CD4-positive, alpha-beta T cell (primary cell): ENCODE measurements around the gene CAPN15. TPM values are rescaled to one million over a fixed set of nuclear protein-coding genes. Genes with fewer than 3 reads are reported as not detected.
"Not testable (repeated sequence)": the region's sequence is repeated elsewhere in the genome, so short reads cannot be mapped to it uniquely, and the experiment has no call there.

Experiments
- ATAC-seq: fragments of 200-7000 bp; cut with Tn5 transposase; one replicate; pipeline ENCODE4 v1.10.0; 2022; ENCODE audit warnings: mild to moderate bottlenecking; ENCODE audit not compliant: poor library complexity
- CTCF ChIA-PET: fragments of 350-600 bp; sonication (Branson Sonifier 250); formaldehyde crosslinking; loops from one replicate; lab custom pipeline; 2021; ENCODE audit warnings: antibody characterized with exemption, inconsistent platforms; lab: Charles Lee
- POLR2A ChIA-PET: fragments of 350-600 bp; sonication (Branson Sonifier 250); formaldehyde crosslinking; loops from one replicate; lab custom pipeline; 2021; ENCODE audit warnings: antibody characterized with exemption, inconsistent platforms; lab: Charles Lee
- DNase-seq, 14 experiments: peaks; one replicate each; pipeline ENCODE4 v3.0.0-alpha.2; 2013 to 2020; ENCODE audit warnings: mixed read lengths in 2 of 14
- H3K27ac ChIP-seq, 2 donors: one replicate each; pipeline versions ENCODE4 v1.5.1 to v1.7.0; 2013; ENCODE audit warnings: low read length in 2 of 2, low read depth in 1 of 2, mild to moderate bottlenecking in 1 of 2
- H3K27me3 ChIP-seq, 2 experiments: 1 replicate in 1 of 2; 2 replicates in 1 of 2; pipeline versions ENCODE4 v1.6.1 to v1.7.0; 2013; ENCODE audit warnings: low read length in 2 of 2, control low read depth in 1 of 2, mild to moderate bottlenecking in 1 of 2, moderate library complexity in 1 of 2; ENCODE audit not compliant: insufficient read depth in 2 of 2, control insufficient read depth in 1 of 2
- H3K36me3 ChIP-seq: one replicate; pipeline ENCODE4 v1.6.1; 2013; ENCODE audit warnings: low read length, control low read depth; ENCODE audit not compliant: insufficient read depth
- H3K4me1 ChIP-seq: one replicate; pipeline ENCODE4 v1.6.1; 2013; ENCODE audit warnings: low read length, control low read depth; ENCODE audit not compliant: insufficient read depth
- H3K4me3 ChIP-seq: one replicate; pipeline ENCODE4 v1.5.1; 2013; ENCODE audit warnings: mild to moderate bottlenecking, low read length, moderate library complexity
- H3K9me3 ChIP-seq, 2 experiments: 1 replicate in 1 of 2; 2 replicates in 1 of 2; pipeline versions ENCODE4 v1.6.1 to v1.7.0; 2013; ENCODE audit warnings: low read length in 2 of 2, mild to moderate bottlenecking in 2 of 2, control low read depth in 1 of 2, moderate library complexity in 1 of 2; ENCODE audit not compliant: control insufficient read depth in 1 of 2, insufficient read depth in 1 of 2
- H3K27ac Mint-ChIP-seq: one replicate; pipeline ENCODE4 v1.8.0; 2020; ENCODE audit warnings: mixed read lengths
- H3K27me3 Mint-ChIP-seq: one replicate; pipeline ENCODE4 v1.8.0; 2021; ENCODE audit warnings: mixed read lengths
- H3K36me3 Mint-ChIP-seq: one replicate; pipeline ENCODE4 v1.8.0; 2021; ENCODE audit warnings: low read depth, mixed read lengths
- H3K4me1 Mint-ChIP-seq: one replicate; pipeline ENCODE4 v1.8.0; 2021; ENCODE audit warnings: low read depth, mixed read lengths
- H3K4me3 Mint-ChIP-seq: one replicate; pipeline ENCODE4 v1.8.0; 2020; ENCODE audit warnings: mild to moderate bottlenecking, mixed read lengths
- H3K9me3 Mint-ChIP-seq: one replicate; pipeline ENCODE4 v1.8.0; 2020; ENCODE audit warnings: mixed read lengths
- CTCF ChIP-seq: fragments of 200-600 bp; IDR thresholded peaks from one replicate; pipeline ENCODE4 v1.8.0; 2022; ENCODE audit warnings: antibody characterized with exemption, mild to moderate bottlenecking
- intact Hi-C, 2 experiments: fragments of 100-400 bp; cut with DNase I in 1 of 2; cut with micrococcal nuclease in 1 of 2; formaldehyde crosslinking; loops; one replicate each; pipeline versions ENCODE4 v1.15.1 to v1.9.0; 2023 to 2025; cut with DNase I, micrococcal nuclease
- total RNA-seq, 174 experiments: library from RNA in 2 of 174; stranded (reverse) in 2 of 174; gene quantifications; one replicate each; pipeline ENCODE4 v1.2.3 and lab custom pipeline; 2021 to 2026

CAPN15 gene
- total RNA-seq, 2 experiments from 2014 or later = 35.5 to 36.9 TPM

GRCh38 chr16:503150-504071, 24.1 kb upstream of the CAPN15 start:
- Mint-ChIP-seq H3K27ac (no peak overlapping the region), H3K27me3 (no peaks in the 10 kb centered on the region), H3K36me3 (peaks cover 4% of the 10 kb centered on the region)

GRCh38 chr16:505479-506245, 21.9 kb upstream of the CAPN15 start:
- H3K9me3 Mint-ChIP-seq = no peaks in the 10 kb centered on the region
- TF ChIP-seq CTCF = no peak
- no peak overlapping the region for H3K27ac Mint-ChIP-seq
- no peaks in the 10 kb centered on the region for H3K36me3 ChIP-seq
- POLR2A ChIA-PET = no interaction called here
- no peaks in the 10 kb centered on the region for H3K9me3 ChIP-seq
- no peaks in the 10 kb centered on the region for H3K4me1 ChIP-seq
- no peaks in the 10 kb centered on the region for H3K27me3 ChIP-seq
- H3K4me1 Mint-ChIP-seq = no peaks in the 10 kb centered on the region
- DNase-seq (no peak), ATAC-seq (no peak)
- no peaks in the 10 kb centered on the region for H3K27me3 Mint-ChIP-seq
- intact Hi-C loops = no loop called here
- CTCF ChIA-PET = no interaction called here
- no peak overlapping the region for H3K27ac ChIP-seq
- H3K4me3 ChIP-seq = no peak overlapping the region
- H3K4me3 Mint-ChIP-seq = no peak overlapping the region
- no peaks in the 10 kb centered on the region for H3K36me3 Mint-ChIP-seq

More at GRCh38 chr16:503150-504071, 24.1 kb upstream of the CAPN15 start:
- Mint-ChIP-seq H3K4me1 (no peaks in the 10 kb centered on the region), H3K9me3 (no peaks in the 10 kb centered on the region), H3K4me3 (no peak overlapping the region)
- ATAC-seq = no peak
- no peak overlapping the region for H3K27ac ChIP-seq
- no peaks in the 10 kb centered on the region for H3K4me1 ChIP-seq
- DNase-seq = no peak
- no peaks in the 10 kb centered on the region for H3K27me3 ChIP-seq
- no peaks in the 10 kb centered on the region for H3K36me3 ChIP-seq
- H3K9me3 ChIP-seq = no peaks in the 10 kb centered on the region
- TF ChIP-seq CTCF = no peak
- intact Hi-C loops = no loop called here
- H3K4me3 ChIP-seq = no peak overlapping the region
- CTCF ChIA-PET = no interaction called here
- POLR2A ChIA-PET = no interaction called here

- TF ChIP-seq CTCF = no peak
- no peaks in the 10 kb centered on the region for H3K36me3 ChIP-seq
- Mint-ChIP-seq H3K4me3 (no peak overlapping the region), H3K27ac (no peak overlapping the region), H3K27me3 (no peaks in the 10 kb centered on the region), H3K4me1 (no peaks in the 10 kb centered on the region), H3K9me3 (no peaks in the 10 kb centered on the region), H3K36me3 (no peaks in the 10 kb centered on the region)
- ChIA-PET CTCF (no interaction called here), POLR2A (no interaction called here)
- no peaks in the 10 kb centered on the region for H3K4me1 ChIP-seq
- no peaks in the 10 kb centered on the region for H3K9me3 ChIP-seq
- no peak overlapping the region for H3K4me3 ChIP-seq
- no peak overlapping the region for H3K27ac ChIP-seq
- intact Hi-C loops = no loop called here
- H3K27me3 ChIP-seq = no peaks in the 10 kb centered on the region
- DNase-seq (no peak), ATAC-seq (no peak)
Observed at GRCh38 chr16:506246-506546, 21.3 kb upstream of the CAPN15 start.

- H3K9me3 Mint-ChIP-seq, H3K27me3 ChIP-seq, CTCF ChIA-PET, H3K9me3 ChIP-seq, H3K36me3 Mint-ChIP-seq, H3K4me1 ChIP-seq, H3K4me3 ChIP-seq, DNase-seq, H3K27ac Mint-ChIP-seq, H3K36me3 ChIP-seq, intact Hi-C loops, H3K27ac ChIP-seq, H3K4me1 Mint-ChIP-seq, ATAC-seq, H3K27me3 Mint-ChIP-seq, H3K4me3 Mint-ChIP-seq, POLR2A ChIA-PET: not testable (repeated sequence)
Observed at GRCh38 chr16:507527-507926, 20.0 kb upstream of the CAPN15 start.
